HFFc6 (cell line): ENCODE measurements around the gene PTCH1. TPM values are rescaled to one million over a fixed set of nuclear protein-coding genes. Genes with fewer than 3 reads are reported as not detected.

ENCODE experiments used
- DNase-seq: peaks from one replicate; pipeline ENCODE4 v3.0.0-alpha.2; 2018
- H3K27ac Mint-ChIP-seq: 2 replicates; pipeline ENCODE4 v1.8.0; 2020; ENCODE audit warnings: mild to moderate bottlenecking, mixed read lengths
- H3K27me3 Mint-ChIP-seq: 2 replicates; pipeline ENCODE4 v1.8.0; 2021; ENCODE audit warnings: mild to moderate bottlenecking, moderate library complexity, mixed read lengths; ENCODE audit not compliant: insufficient read depth
- H3K36me3 Mint-ChIP-seq: 2 replicates; pipeline ENCODE4 v1.8.0; 2021; ENCODE audit warnings: low read depth, mixed read lengths
- H3K4me1 Mint-ChIP-seq: 2 replicates; pipeline ENCODE4 v1.8.0; 2020; ENCODE audit warnings: low read depth, mixed read lengths
- H3K4me3 Mint-ChIP-seq: 2 replicates; pipeline ENCODE4 v1.8.0; 2020; ENCODE audit warnings: mild to moderate bottlenecking, moderate library complexity, mixed read lengths
- H3K9me3 Mint-ChIP-seq: 2 replicates; pipeline ENCODE4 v1.8.0; 2020; ENCODE audit warnings: mild to moderate bottlenecking, mixed read lengths
- total RNA-seq, 6 experiments: library from RNA; stranded (reverse); fragmentation: NEBNext Ultra II Directional; extraction: Animal tissue kit (Norgen Biotek cat#: 25700); gene quantifications; 2 replicates in 1 of 6; 3 replicates in 5 of 6; pipeline ENCODE4 v1.2.3, GENCODE V29; 2021
- TF ChIP-seq, protein P1 (sequence below): fragments of 200-600 bp; sonication (generic); IDR thresholded peaks from 2 replicates; pipeline ENCODE4 v1.5.0; 2021; ENCODE audit warnings: antibody characterized with exemption, mild to moderate bottlenecking

Gene PTCH1
- total RNA-seq, 6 experiments from 2014 or later: 6.6 to 9.3 (median 7.0) TPM

DNA sequence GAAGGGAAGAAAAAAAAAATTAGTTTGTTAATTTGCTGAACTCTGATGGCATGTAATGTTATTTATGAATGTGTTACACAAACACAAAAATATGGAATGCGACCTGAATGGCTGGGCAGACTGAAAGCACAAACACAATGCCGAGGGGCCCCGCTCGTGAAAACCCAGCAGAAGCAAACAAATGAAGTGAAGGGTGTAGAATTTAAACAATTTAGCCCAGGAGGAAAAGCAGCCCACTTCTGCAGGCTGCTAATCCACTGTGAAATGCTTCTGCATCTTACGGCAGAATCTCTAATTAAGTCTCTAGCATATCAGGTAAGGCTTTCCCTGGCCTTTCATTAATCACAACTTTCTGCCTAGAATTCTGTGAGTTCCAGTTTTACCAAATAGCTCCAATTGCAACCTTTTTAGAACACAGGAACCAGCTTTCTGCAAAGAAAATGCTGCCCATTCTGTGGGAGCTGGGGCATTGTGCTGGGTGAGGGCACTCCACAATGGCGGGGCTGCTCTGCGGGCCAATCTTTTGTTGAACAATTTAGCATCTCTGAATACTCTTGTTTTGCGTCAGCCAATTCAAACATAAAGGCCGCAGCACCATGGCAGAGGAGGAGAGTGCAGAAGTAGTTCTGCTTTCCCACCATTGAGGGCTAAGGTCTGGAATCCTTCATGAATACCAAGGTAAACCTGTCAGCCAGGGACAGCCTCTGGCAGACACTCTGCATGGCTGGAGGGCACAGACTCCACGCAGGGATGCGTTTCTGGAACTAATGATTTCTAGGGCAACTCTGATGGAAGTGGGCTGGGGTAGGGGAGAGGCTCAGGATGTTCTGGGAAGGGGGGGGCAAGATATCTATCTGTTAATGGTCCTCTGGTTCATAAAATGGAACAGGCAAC is 66.4 kb downstream of the PTCH1 start:
- TF ChIP-seq, protein P1, sequence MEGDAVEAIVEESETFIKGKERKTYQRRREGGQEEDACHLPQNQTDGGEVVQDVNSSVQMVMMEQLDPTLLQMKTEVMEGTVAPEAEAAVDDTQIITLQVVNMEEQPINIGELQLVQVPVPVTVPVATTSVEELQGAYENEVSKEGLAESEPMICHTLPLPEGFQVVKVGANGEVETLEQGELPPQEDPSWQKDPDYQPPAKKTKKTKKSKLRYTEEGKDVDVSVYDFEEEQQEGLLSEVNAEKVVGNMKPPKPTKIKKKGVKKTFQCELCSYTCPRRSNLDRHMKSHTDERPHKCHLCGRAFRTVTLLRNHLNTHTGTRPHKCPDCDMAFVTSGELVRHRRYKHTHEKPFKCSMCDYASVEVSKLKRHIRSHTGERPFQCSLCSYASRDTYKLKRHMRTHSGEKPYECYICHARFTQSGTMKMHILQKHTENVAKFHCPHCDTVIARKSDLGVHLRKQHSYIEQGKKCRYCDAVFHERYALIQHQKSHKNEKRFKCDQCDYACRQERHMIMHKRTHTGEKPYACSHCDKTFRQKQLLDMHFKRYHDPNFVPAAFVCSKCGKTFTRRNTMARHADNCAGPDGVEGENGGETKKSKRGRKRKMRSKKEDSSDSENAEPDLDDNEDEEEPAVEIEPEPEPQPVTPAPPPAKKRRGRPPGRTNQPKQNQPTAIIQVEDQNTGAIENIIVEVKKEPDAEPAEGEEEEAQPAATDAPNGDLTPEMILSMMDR: no peak
- DNase-seq: no peak
- no peaks in the 10 kb centered on the region for H3K4me1 Mint-ChIP-seq
- no peaks in the 10 kb centered on the region for H3K9me3 Mint-ChIP-seq
- no peaks in the 10 kb centered on the region; the same call in 1 of the 2 replicates for H3K27me3 Mint-ChIP-seq
- H3K36me3 Mint-ChIP-seq: peaks cover 23% of the 10 kb centered on the region
- no peak overlapping the region for H3K27ac Mint-ChIP-seq
- no peak overlapping the region for H3K4me3 Mint-ChIP-seq

DNA sequence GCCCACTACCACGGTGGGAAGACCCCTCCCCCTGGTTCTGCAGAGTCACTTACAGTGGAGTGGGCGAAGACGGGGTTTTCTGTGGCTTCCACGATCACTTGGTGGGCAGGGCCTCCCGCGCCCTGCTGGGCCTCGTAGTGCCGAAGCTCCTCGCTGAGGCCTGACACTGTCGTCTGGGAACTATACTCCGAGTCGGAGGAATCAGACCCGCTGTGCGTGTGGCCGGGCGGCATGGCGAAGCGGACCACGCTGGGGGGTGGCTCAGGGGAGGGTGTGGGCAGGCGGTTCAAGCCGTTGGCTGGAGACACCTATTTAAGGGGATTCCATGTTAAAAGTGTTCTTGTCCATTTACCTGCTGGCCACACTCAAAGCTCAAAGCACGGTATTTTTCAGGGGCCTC is 67.8 kb downstream of the PTCH1 start:
- no peak overlapping the region for H3K27ac Mint-ChIP-seq
- no peaks in the 10 kb centered on the region; the same call in 1 of the 2 replicates for H3K27me3 Mint-ChIP-seq

DNA sequence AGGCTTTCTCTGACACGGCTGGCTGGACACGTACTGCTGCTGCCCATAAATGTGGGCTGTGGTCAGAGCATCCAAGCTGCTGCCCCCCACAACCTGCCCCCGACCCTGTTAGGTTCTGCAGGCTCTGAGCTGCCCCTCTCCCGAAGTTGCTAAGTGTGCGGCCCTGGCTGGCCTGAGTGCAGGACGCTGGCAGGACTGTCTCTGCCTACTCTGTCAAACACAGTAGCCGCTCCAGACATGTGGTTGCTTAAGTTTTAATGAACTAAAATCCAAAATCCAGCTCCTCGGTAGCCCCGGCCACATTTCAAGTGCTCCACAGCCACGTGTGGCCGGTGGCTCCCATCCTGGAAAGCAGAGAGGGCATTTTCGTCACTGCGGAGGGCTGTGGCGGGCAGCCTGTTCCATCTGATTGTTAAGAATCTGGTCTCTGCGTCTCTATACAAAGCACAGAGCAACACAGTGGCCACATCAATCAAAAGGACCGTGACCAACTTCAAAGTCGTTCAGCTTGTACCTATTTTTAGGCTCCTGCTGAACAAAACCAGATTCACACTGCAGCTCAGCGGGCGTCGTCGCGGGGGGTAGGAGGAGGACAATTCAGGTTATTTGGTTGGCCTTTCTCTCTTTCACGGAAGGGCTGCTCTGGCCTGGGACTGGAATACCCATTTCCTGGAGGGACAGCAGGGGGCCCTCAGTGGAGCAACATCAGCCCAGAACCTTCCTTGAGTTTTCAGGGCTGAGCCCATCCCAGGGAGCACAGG is 68.9 kb downstream of the PTCH1 start:
- peaks cover 14% of the 10 kb centered on the region; the same call in 1 of the 2 replicates for H3K36me3 Mint-ChIP-seq
- H3K4me3 Mint-ChIP-seq: no peak overlapping the region
- no peaks in the 10 kb centered on the region for H3K4me1 Mint-ChIP-seq
- H3K27ac Mint-ChIP-seq: no peak overlapping the region
- DNase-seq: no peak
- H3K27me3 Mint-ChIP-seq: no peaks in the 10 kb centered on the region; the same call in 1 of the 2 replicates
- TF ChIP-seq, protein P1: no peak
- no peaks in the 10 kb centered on the region for H3K9me3 Mint-ChIP-seq

More for the DNA sequence above, 67.8 kb downstream of the PTCH1 start:
- Mint-ChIP-seq H3K4me3 (no peak overlapping the region), H3K36me3 (peaks cover 22% of the 10 kb centered on the region), H3K9me3 (no peaks in the 10 kb centered on the region), H3K4me1 (no peaks in the 10 kb centered on the region)
- no peak for DNase-seq
- TF ChIP-seq, protein P1: no peak

- Mint-ChIP-seq H3K36me3 (peaks cover 9% of the 10 kb centered on the region; the same call in 1 of the 2 replicates), H3K4me3 (no peak overlapping the region), H3K27me3 (no peaks in the 10 kb centered on the region; the same call in 1 of the 2 replicates), H3K27ac (no peak overlapping the region), H3K4me1 (no peaks in the 10 kb centered on the region), H3K9me3 (no peaks in the 10 kb centered on the region)
- no peak for DNase-seq
- TF ChIP-seq, protein P1: no peak
These were observed 69.8 kb downstream of the PTCH1 start for GRCh38 chr9:95446984-95447383.

DNA sequence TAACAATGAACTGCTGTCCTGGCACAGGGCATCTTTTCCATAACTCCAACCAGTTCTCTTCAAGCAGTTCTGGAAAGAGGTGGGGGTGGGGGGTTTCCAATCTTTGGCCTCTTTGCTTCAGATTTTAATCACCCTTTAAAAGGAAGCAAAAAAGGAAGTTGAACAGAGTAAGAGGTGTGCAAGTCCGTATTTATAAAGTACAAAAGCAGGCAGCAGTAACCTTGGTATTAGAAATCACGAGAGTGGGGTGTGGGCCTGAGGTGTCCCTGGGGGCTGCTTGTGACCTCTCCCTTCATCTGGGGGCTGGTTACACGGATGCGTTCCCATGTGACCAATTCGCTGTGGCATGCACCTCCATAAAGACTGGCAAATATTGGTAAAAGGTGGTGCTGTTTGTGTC is 70.5 kb downstream of the PTCH1 start:
- TF ChIP-seq, protein P1: no peak
- Mint-ChIP-seq H3K9me3 (no peaks in the 10 kb centered on the region), H3K36me3 (peaks cover 9% of the 10 kb centered on the region; the same call in 1 of the 2 replicates), H3K4me1 (no peaks in the 10 kb centered on the region), H3K4me3 (no peak overlapping the region), H3K27me3 (no peaks in the 10 kb centered on the region; the same call in 1 of the 2 replicates), H3K27ac (no peak overlapping the region)
- no peak for DNase-seq
